Lower leg skin (tissue), 4 donors: ENCODE results near the gene ACSL1. TPM values are rescaled to one million over a fixed set of nuclear protein-coding genes. Genes with fewer than 3 reads are reported as not detected.

Experiments
- DNase-seq, 2 donors: peaks; one replicate each; pipeline ENCODE4 v3.0.0-alpha.2; 2019; ENCODE audit warnings: low spot score in 2 of 2
- H3K4me3 ChIP-seq: fragments of 200-600 bp; sonication (generic); 2 replicates; pipeline ENCODE4 v1.5.1; 2017; ENCODE audit warnings: mild to moderate bottlenecking, low read depth; ENCODE audit not compliant: poor library complexity, severe bottlenecking
- CTCF ChIP-seq, 3 donors: fragments of 450-650 bp; IDR thresholded peaks; one replicate each; pipeline ENCODE4 v1.5.1; 2016; ENCODE audit warnings: antibody characterized with exemption in 3 of 3, mild to moderate bottlenecking in 3 of 3, moderate library complexity in 2 of 3
- POLR2A ChIP-seq, 2 donors: fragments of 450-650 bp; IDR thresholded peaks; one replicate each; pipeline ENCODE4 v1.6.1; 2016 to 2017; ENCODE audit warnings: antibody characterized with exemption in 2 of 2, mild to moderate bottlenecking in 1 of 2, moderate library complexity in 1 of 2
- WGBS, 2 donors: methylation state at CpG; one replicate each; pipeline ENCODE4 v1.1.5; 2018; 5-methylcytosine and 5-hydroxymethylcytosine counted together
- intact Hi-C: fragments of 100-400 bp; cut with DNase I; formaldehyde crosslinking; loops from one replicate; pipeline ENCODE4 v1.15.0; 2023; ENCODE audit warnings: low total_unique reads
- total RNA-seq, 4 donors: library from RNA; depleted of rRNA; stranded (reverse); fragments of >200 nt; gene quantifications; one replicate each; pipeline ENCODE4 v1.1.0, GENCODE V29; 2016

ACSL1 gene
- total RNA-seq, 4 donors from 2014 or later: 190 to 308 (median 266) TPM

GRCh38 chr4:184756399-184756798 lies 69.4 kb downstream of the ACSL1 start:
- WGBS, 2 donors: 65 to 73% methylated on average over 6 of the region's 6 CpGs
- DNase-seq: no peak
- TF ChIP-seq POLR2A (IDR thresholded peaks at IDR 0.05) (no peak), CTCF (IDR thresholded peaks at IDR 0.05) (no peak)
- H3K4me3 ChIP-seq: no peak overlapping the region
- intact Hi-C loops: no loop called here

DNA sequence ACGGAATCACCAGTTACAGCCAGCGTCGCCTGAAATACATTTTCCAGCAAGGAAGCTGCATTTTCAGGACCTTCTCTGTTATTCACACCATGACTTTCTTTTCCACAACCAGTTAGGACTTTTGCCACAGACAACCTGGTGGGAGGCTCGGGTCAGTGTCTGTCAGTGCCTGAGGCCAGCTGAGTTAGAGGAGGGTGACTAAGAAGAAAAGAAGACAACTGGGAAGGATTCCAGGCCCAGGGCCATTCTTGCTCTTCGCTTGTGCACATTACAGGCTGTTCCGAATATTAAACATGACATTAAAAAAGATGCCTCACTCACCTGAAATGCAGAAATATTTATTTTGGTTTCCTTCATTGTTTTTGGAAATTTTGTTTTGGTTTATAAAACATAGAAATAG lies 70.5 kb downstream of the ACSL1 start:
- DNase-seq: no peak
- H3K4me3 ChIP-seq: no peak overlapping the region
- TF ChIP-seq POLR2A (IDR thresholded peaks at IDR 0.05) (no peak), CTCF (IDR thresholded peaks at IDR 0.05) (no peak)
- intact Hi-C loops: no loop called here
- 69 to 78% methylated on average over 6 of the region's 6 CpGs for WGBS, 2 donors

- TF ChIP-seq CTCF (IDR thresholded peaks at IDR 0.05) (no peak), POLR2A (IDR thresholded peaks at IDR 0.05) (no peak)
- DNase-seq: no peak
- no peak overlapping the region for H3K4me3 ChIP-seq
- intact Hi-C loops: loop anchor here (5.0 kb wide), 1 partner anchor 1930 kb away; no protein-coding TSS in a partner anchor
- 61 to 76% methylated on average over 9 of the region's 9 CpGs for WGBS, 2 donors
Measured at GRCh38 chr4:184752496-184753275, 73.1 kb downstream of the ACSL1 start.

DNA sequence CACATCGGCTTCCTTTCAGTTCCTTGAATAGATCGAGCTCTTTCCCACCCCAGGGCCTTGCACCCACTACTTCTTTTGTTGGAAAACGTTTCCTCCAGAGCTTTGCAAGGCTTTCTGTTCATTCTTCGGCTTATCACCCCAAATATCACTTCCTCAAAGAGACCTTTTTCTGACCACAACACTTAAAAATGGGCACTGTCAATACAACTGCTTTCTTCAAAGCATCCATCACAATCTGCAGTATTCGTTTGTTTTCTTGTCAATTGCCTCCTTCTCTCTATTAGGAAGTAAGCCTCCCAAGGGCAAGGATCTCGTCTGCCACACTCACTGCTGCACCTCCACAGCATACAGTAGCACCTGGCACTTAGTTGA lies 74.2 kb downstream of the ACSL1 start:
- no peak for DNase-seq
- intact Hi-C loops: loop anchor here (5.0 kb wide), 1 partner anchor 1929 kb away; no protein-coding TSS in a partner anchor
- 72 to 75% methylated on average over 6 of the region's 6 CpGs for WGBS, 2 donors

GRCh38 chr4:184750926-184751584 lies 74.7 kb downstream of the ACSL1 start:
- WGBS, 2 donors: 77 to 84% methylated on average over 8 of the region's 8 CpGs
- no peak overlapping the region for H3K4me3 ChIP-seq
- TF ChIP-seq POLR2A (IDR thresholded peaks at IDR 0.05) (no peak), CTCF (IDR thresholded peaks at IDR 0.05) (no peak)
- no peak for DNase-seq
- intact Hi-C loops: loop anchor here (5.0 kb wide), 1 partner anchor 1929 kb away; no protein-coding TSS in a partner anchor

More for the DNA sequence above, 74.2 kb downstream of the ACSL1 start:
- H3K4me3 ChIP-seq: no peak overlapping the region
- TF ChIP-seq POLR2A (IDR thresholded peaks at IDR 0.05): no peak
- no peak for TF ChIP-seq CTCF (IDR thresholded peaks at IDR 0.05)
